Activated B cell treated with CpG ODN at 0.5 μM for 24 hours (primary cell): ENCODE measurements around the gene SPIB. TPM values are rescaled to one million over a fixed set of nuclear protein-coding genes. Genes with fewer than 3 reads are reported as not detected.

Source experiments
- ATAC-seq: fragments of 200-7000 bp; cut with Tn5 transposase; one replicate; pipeline ENCODE4 v1.10.0; 2021; ENCODE audit warnings: low read depth, mild to moderate bottlenecking, moderate library complexity
- CTCF ChIA-PET: fragments of 350-600 bp; sonication (Branson Sonifier 250); formaldehyde crosslinking; loops from one replicate; lab custom pipeline; 2021; ENCODE audit warnings: antibody characterized with exemption; lab: Charles Lee
- POLR2A ChIA-PET: fragments of 350-600 bp; sonication (Branson Sonifier 250); formaldehyde crosslinking; loops from one replicate; lab custom pipeline; 2021; ENCODE audit warnings: antibody characterized with exemption; lab: Charles Lee
- DNase-seq: peaks from one replicate; pipeline ENCODE4 v3.0.0; 2022
- H3K27ac Mint-ChIP-seq: one replicate; pipeline ENCODE4 v1.8.0; 2020; ENCODE audit warnings: mixed read lengths
- H3K27me3 Mint-ChIP-seq: one replicate; pipeline ENCODE4 v1.8.0; 2021; ENCODE audit warnings: mixed read lengths
- H3K36me3 Mint-ChIP-seq: one replicate; pipeline ENCODE4 v1.8.0; 2021; ENCODE audit warnings: low read depth, mixed read lengths
- H3K4me1 Mint-ChIP-seq: one replicate; pipeline ENCODE4 v1.8.0; 2021; ENCODE audit warnings: mixed read lengths
- H3K4me3 Mint-ChIP-seq: one replicate; pipeline ENCODE4 v1.8.0; 2020; ENCODE audit warnings: mild to moderate bottlenecking, mixed read lengths
- H3K9me3 Mint-ChIP-seq: one replicate; pipeline ENCODE4 v1.8.0; 2020; ENCODE audit warnings: mixed read lengths
- intact Hi-C: fragments of 100-400 bp; cut with micrococcal nuclease; formaldehyde crosslinking; loops from one replicate; pipeline ENCODE4 v1.15.1; 2024
- total RNA-seq: library from RNA; stranded (reverse); gene quantifications from 2 replicates; pipeline ENCODE4 v1.2.3, GENCODE V29; 2022
- TF ChIP-seq, protein P1 (sequence below): fragments of 200-600 bp; IDR thresholded peaks from one replicate; pipeline ENCODE4 v1.8.0; 2022; ENCODE audit warnings: antibody characterized with exemption, mild to moderate bottlenecking

The SPIB gene
- total RNA-seq, 1 donor from 2014 or later: 324 TPM

DNA sequence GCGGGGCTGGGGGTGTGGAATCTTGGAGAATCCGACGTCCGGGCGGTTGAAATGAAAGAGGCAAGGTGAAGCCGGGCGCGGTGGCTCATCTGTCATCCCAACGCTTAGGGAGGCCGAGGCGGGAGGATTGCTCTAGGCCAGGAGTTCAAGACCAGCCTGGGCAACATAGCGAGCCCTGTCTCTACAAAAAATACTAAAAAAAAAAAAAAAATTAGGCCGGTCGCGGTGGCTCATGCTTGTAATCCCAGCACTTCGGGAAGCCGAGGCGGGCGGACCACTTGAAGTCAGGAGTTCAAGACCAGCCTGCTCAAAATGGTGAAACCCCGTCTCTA, 58.1 kb downstream of the SPIB start:
- no peaks in the 10 kb centered on the region for H3K9me3 Mint-ChIP-seq
- H3K27ac Mint-ChIP-seq: peak overlapping the region; percentile 85
- peaks cover 23% of the 10 kb centered on the region for H3K4me1 Mint-ChIP-seq
- DNase-seq: no peak
- peaks cover 34% of the 10 kb centered on the region for H3K36me3 Mint-ChIP-seq
- ChIA-PET POLR2A (interaction anchor here (0.5 to 1.5 kb wide), 5 partner anchors 45 to 1459 kb away, joined by 3 to 7 read pairs (median 3); partner anchors contain the start of gene NR1H2), CTCF (no interaction called here)
- H3K27me3 Mint-ChIP-seq: no peaks in the 10 kb centered on the region
- peak overlapping the region; percentile 93 for H3K4me3 Mint-ChIP-seq
- ATAC-seq: no peak
- intact Hi-C loops: loop anchor here (1.0 to 5.0 kb wide), 4 partner anchors 16 to 200 kb away; partner anchors contain the start of gene JOSD2
- TF ChIP-seq, protein P1, sequence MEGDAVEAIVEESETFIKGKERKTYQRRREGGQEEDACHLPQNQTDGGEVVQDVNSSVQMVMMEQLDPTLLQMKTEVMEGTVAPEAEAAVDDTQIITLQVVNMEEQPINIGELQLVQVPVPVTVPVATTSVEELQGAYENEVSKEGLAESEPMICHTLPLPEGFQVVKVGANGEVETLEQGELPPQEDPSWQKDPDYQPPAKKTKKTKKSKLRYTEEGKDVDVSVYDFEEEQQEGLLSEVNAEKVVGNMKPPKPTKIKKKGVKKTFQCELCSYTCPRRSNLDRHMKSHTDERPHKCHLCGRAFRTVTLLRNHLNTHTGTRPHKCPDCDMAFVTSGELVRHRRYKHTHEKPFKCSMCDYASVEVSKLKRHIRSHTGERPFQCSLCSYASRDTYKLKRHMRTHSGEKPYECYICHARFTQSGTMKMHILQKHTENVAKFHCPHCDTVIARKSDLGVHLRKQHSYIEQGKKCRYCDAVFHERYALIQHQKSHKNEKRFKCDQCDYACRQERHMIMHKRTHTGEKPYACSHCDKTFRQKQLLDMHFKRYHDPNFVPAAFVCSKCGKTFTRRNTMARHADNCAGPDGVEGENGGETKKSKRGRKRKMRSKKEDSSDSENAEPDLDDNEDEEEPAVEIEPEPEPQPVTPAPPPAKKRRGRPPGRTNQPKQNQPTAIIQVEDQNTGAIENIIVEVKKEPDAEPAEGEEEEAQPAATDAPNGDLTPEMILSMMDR: no peak

DNA sequence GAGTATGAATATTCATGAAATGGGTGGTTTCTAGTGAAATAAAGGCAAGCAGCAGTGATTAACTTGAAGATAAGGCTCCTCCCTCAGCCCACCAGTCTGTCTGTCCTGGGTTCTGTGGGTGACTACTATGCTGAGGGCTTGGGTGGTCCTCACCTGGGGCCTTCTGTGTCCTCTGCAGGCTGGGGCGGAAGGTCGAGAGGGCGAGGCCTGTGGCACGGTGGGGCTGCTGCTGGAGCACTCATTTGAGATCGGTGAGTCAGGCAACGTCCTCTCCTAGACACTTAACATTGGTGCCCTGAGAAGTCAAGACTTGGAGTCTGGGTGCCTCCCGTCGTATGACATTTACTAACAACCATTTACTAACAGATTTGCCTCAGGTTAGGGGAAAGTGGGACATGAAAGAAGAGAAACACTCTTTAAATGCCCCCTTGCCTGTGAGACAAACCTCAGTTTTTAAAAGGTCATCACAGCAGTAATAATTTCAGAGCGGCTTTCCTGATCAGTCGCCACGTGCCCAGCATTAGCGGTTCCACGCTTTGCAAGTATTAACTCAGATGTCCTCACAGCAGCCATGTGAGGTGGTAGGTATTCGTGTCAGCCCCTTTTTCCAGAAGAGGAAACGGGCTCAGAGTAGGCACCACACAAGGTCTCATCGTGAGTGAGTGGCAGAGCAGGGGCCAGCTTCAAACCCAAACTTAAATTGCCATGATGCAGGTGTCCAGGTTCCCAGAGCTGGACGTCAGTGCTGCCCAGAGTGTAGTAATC, 59.2 kb downstream of the SPIB start:
- Mint-ChIP-seq H3K27ac (no peak overlapping the region), H3K27me3 (no peaks in the 10 kb centered on the region), H3K4me1 (peaks cover 23% of the 10 kb centered on the region), H3K36me3 (peaks cover 43% of the 10 kb centered on the region), H3K9me3 (no peaks in the 10 kb centered on the region), H3K4me3 (peak overlapping the region; percentile 93)
- DNase-seq (no peak), ATAC-seq (no peak)
- ChIA-PET CTCF (interaction anchor here (1.6 to 1.9 kb wide), 2 partner anchors 109 to 120 kb away, joined by 8 to 11 read pairs; no protein-coding TSS in a partner anchor), POLR2A (interaction anchor here (1.0 to 2.0 kb wide), 3 partner anchors 33 to 120 kb away, joined by 3 to 8 read pairs (median 3); partner anchors contain the start of gene JOSD2)
- TF ChIP-seq, protein P1: no peak
- intact Hi-C loops: loop anchor here (5.0 kb wide), 1 partner anchor 199 kb away; no protein-coding TSS in a partner anchor

- no peak overlapping the region for H3K27ac Mint-ChIP-seq
- no peaks in the 10 kb centered on the region for H3K9me3 Mint-ChIP-seq
- intact Hi-C loops: loop anchor here (5.0 kb wide), 1 partner anchor 198 kb away; no protein-coding TSS in a partner anchor
- TF ChIP-seq, protein P1: no peak
- POLR2A ChIA-PET: interaction anchor here (0.5 to 2.0 kb wide), 5 partner anchors 12 to 122 kb away, joined by 3 to 8 read pairs (median 3); partner anchors contain the start of gene JOSD2
- H3K27me3 Mint-ChIP-seq: no peaks in the 10 kb centered on the region
- CTCF ChIA-PET: interaction anchor here (0.8 to 1.9 kb wide), 3 partner anchors 110 to 123 kb away, joined by 3 to 11 read pairs (median 8); no protein-coding TSS in a partner anchor
- H3K36me3 Mint-ChIP-seq: peaks cover 50% of the 10 kb centered on the region
- no peak for DNase-seq
- H3K4me3 Mint-ChIP-seq: no peak overlapping the region
- H3K4me1 Mint-ChIP-seq: peaks cover 23% of the 10 kb centered on the region
- no peak for ATAC-seq
Measured at GRCh38 chr19:50478901-50479715, 60.4 kb downstream of the SPIB start.

- TF ChIP-seq, protein P1: no peak
- H3K4me3 Mint-ChIP-seq: no peak overlapping the region
- peaks cover 53% of the 10 kb centered on the region for H3K36me3 Mint-ChIP-seq
- no peaks in the 10 kb centered on the region for H3K27me3 Mint-ChIP-seq
- ATAC-seq (no peak), DNase-seq (no peak)
- peaks cover 23% of the 10 kb centered on the region for H3K4me1 Mint-ChIP-seq
- intact Hi-C loops: loop anchor here (5.0 kb wide), 1 partner anchor 197 kb away; no protein-coding TSS in a partner anchor
- ChIA-PET CTCF (interaction anchor here (0.8 to 1.9 kb wide), 3 partner anchors 111 to 124 kb away, joined by 3 to 11 read pairs (median 8); no protein-coding TSS in a partner anchor), POLR2A (interaction anchor here (2.0 kb wide), 1 partner anchor 31 kb away, joined by 8 read pairs; the partner anchor contains the start of gene JOSD2)
- H3K27ac Mint-ChIP-seq: no peak overlapping the region
- no peaks in the 10 kb centered on the region for H3K9me3 Mint-ChIP-seq
Measured at GRCh38 chr19:50479761-50480251, 61.1 kb downstream of the SPIB start.
